GM18499 (cell line): ENCODE data around the gene TRIM47.
A peak's percentile ranks its signal among the peaks of the same experiment; 100 is the strongest.
"Not testable (repeated sequence)": the region's sequence is repeated elsewhere in the genome, so short reads cannot be mapped to it uniquely, and the experiment has no call there.

ENCODE experiments used
- ATAC-seq: cut with Tn5 transposase; IDR thresholded peaks from one replicate; pipeline ENCODE4 v1.9.1; 2021; ENCODE audit warnings: moderate number of reproducible peaks; ENCODE audit not compliant: insufficient read depth, unreplicated experiment

Gene TRIM47

GRCh38 chr17:75872434-75873351, 5.7 kb downstream of the TRIM47 start:
- no peak for ATAC-seq

- ATAC-seq, result not testable (repeated sequence)
Measured at GRCh38 chr17:75870228-75870627, 8.2 kb downstream of the TRIM47 start.

GRCh38 chr17:75869282-75870141, 8.9 kb downstream of the TRIM47 start:
- no peak for ATAC-seq

GRCh38 chr17:75868730-75869281, 9.6 kb downstream of the TRIM47 start:
- ATAC-seq, result not testable (repeated sequence)

GRCh38 chr17:75865404-75866188, 12.8 kb downstream of the TRIM47 start:
- ATAC-seq, result not testable (repeated sequence)

GRCh38 chr17:75864887-75865286, 13.5 kb downstream of the TRIM47 start:
- peak; percentile 14 for ATAC-seq

GRCh38 chr17:75864448-75864871, 13.9 kb downstream of the TRIM47 start:
- peak; percentile 65 for ATAC-seq

GRCh38 chr17:75861927-75862317, 16.5 kb downstream of the TRIM47 start:
- ATAC-seq, result no peak

- ATAC-seq, result not testable (repeated sequence)
Measured at GRCh38 chr17:75859358-75859757, 19.0 kb downstream of the TRIM47 start.

- no peak for ATAC-seq
Measured at GRCh38 chr17:75856062-75856756, 22.2 kb downstream of the TRIM47 start.

- ATAC-seq, result peak; percentile 73
Measured at GRCh38 chr17:75855310-75856061, 22.9 kb downstream of the TRIM47 start, which contains the start of gene WBP2. WBP2 (minus strand) TSS chr17:75855335; CDS start chr17:75855297, 38 bp downstream.

- ATAC-seq, result no peak
Measured at GRCh38 chr17:75854881-75855309, 23.5 kb downstream of the TRIM47 start.

GRCh38 chr17:75854101-75854748, 24.2 kb downstream of the TRIM47 start:
- ATAC-seq, result no peak

GRCh38 chr17:75853433-75853832, 24.9 kb downstream of the TRIM47 start:
- ATAC-seq, result no peak

- ATAC-seq, result not testable (repeated sequence)
Measured at GRCh38 chr17:75851693-75851991, 26.7 kb downstream of the TRIM47 start.

GRCh38 chr17:75850928-75851692, 27.3 kb downstream of the TRIM47 start:
- ATAC-seq, result no peak

- ATAC-seq, result no peak
Measured at GRCh38 chr17:75849724-75850123, 28.7 kb downstream of the TRIM47 start.

GRCh38 chr17:75849279-75849646, 29.1 kb downstream of the TRIM47 start:
- no peak for ATAC-seq
